HCT116 (cell line): Measurements from ENCODE around the gene COBLL1. TPM values are rescaled to one million over a fixed set of nuclear protein-coding genes. Genes with fewer than 3 reads are reported as not detected.

ENCODE experiments used
- ATAC-seq: fragments of 200-7000 bp; cut with Tn5 transposase; 2 replicates; pipeline ENCODE4 v1.9.1; 2020; ENCODE audit warnings: mild to moderate bottlenecking, moderate library complexity
- BruUV-seq: library from RNA; stranded (reverse); fragments of 400-500 nt; replicated peaks from 2 replicates; lab custom pipeline; 2021; lab: Mats Ljungman, UMichigan
- CTCF ChIA-PET: fragments of 300-600 bp; sonication (Branson Sonifier 250); formaldehyde crosslinking; loops from one replicate; lab custom pipeline; 2021; ENCODE audit warnings: antibody characterized with exemption; lab: Charles Lee
- POLR2A ChIA-PET: fragments of 300-600, 350-600 bp; sonication (Branson Sonifier 250); formaldehyde crosslinking; loops from one replicate; lab custom pipeline; 2021; ENCODE audit warnings: antibody characterized with exemption; lab: Charles Lee
- RAD21 ChIA-PET, 2 experiments: fragments of 300-600 bp; sonication (Branson Sonifier 250); formaldehyde crosslinking; loops; one replicate each; lab custom pipeline; 2023; ENCODE audit warnings: low total read pairs in 2 of 2; ENCODE audit not compliant: uncharacterized antibody in 2 of 2, unreplicated experiment in 2 of 2, low non-redundant PET in 1 of 2; lab: Charles Lee
- DNase-seq: peaks from one replicate; pipeline ENCODE4 v3.0.0-alpha.2; 2010; ENCODE audit warnings: low read depth, low spot score
- H2AFZ ChIP-seq: fragments of 200-600 bp; shearing (Covaris generic), sonication (generic); 2 replicates; pipeline ENCODE4 v1.6.1; 2017; ENCODE audit warnings: low read depth, mixed run types, mixed read lengths, antibody characterized with exemption, low read length; ENCODE audit not compliant: poor library complexity, severe bottlenecking
- H3K27ac ChIP-seq: 2 replicates; pipeline ENCODE4 v1.5.1; 2012; ENCODE audit warnings: low read depth, low read length
- H3K27me3 ChIP-seq: fragments of 200-600 bp; sonication (generic); 2 replicates; pipeline ENCODE4 v1.6.1; 2016; ENCODE audit warnings: mixed run types, low read length, mixed read lengths; ENCODE audit not compliant: insufficient read depth
- H3K36me3 ChIP-seq, 2 experiments: fragments of 200-500 bp in 1 of 2; fragments of 200-600 bp in 1 of 2; sonication (Bioruptor generic) in 1 of 2; sonication (generic) in 1 of 2; 2 replicates each; pipeline versions ENCODE4 v1.5.1 to v1.6.1; 2014 to 2016; ENCODE audit warnings: low read length in 2 of 2, inconsistent platforms in 1 of 2, mixed read lengths in 1 of 2, mixed run types in 1 of 2; ENCODE audit not compliant: insufficient read depth in 2 of 2, control insufficient read depth in 1 of 2
- H3K4me1 ChIP-seq, 2 experiments: fragments of 200-600 bp in 1 of 2; sonication (generic) in 1 of 2; 2 replicates each; pipeline versions ENCODE4 v1.5.1 to v1.6.1; 2012 to 2017; ENCODE audit warnings: low read length in 2 of 2, inconsistent platforms in 1 of 2, mild to moderate bottlenecking in 1 of 2, mixed read lengths in 1 of 2, mixed run types in 1 of 2, moderate library complexity in 1 of 2; ENCODE audit not compliant: insufficient read depth in 2 of 2, control insufficient read depth in 1 of 2
- H3K4me2 ChIP-seq: fragments of 200-600 bp; sonication (generic); 2 replicates; pipeline ENCODE4 v1.6.1; 2017; ENCODE audit warnings: mixed run types, low read length, mixed read lengths
- H3K4me3 ChIP-seq, 2 experiments: fragments of 200-600 bp in 1 of 2; sonication (generic) in 1 of 2; replicated peaks in 1 of 2; 2 replicates each; pipeline ENCODE4 v1.5.1; 2011 to 2016; ENCODE audit warnings: low read length in 2 of 2, control low read depth in 1 of 2, low read depth in 1 of 2, mild to moderate bottlenecking in 1 of 2, mixed read lengths in 1 of 2, mixed run types in 1 of 2
- H3K79me2 ChIP-seq: fragments of 200-600 bp; sonication (generic); 2 replicates; pipeline ENCODE4 v1.6.1; 2017; ENCODE audit warnings: mild to moderate bottlenecking, mixed run types, low read length, moderate library complexity, mixed read lengths; ENCODE audit not compliant: insufficient read depth
- H3K9ac ChIP-seq: fragments of 200-600 bp; sonication (generic); 2 replicates; pipeline ENCODE4 v1.6.1; 2016; ENCODE audit warnings: low read length, mixed read lengths
- H3K9me2 ChIP-seq: fragments of 200-600 bp; sonication (generic), shearing (Covaris generic); 2 replicates; pipeline ENCODE4 v1.6.1; 2017; ENCODE audit warnings: mixed run types, mild to moderate bottlenecking, moderate library complexity; ENCODE audit not compliant: insufficient read depth
- H3K9me3 ChIP-seq, 2 experiments: fragments of 200-500 bp in 1 of 2; fragments of 200-600 bp in 1 of 2; sonication (Bioruptor generic) in 1 of 2; sonication (generic) in 1 of 2; 2 replicates each; pipeline ENCODE4 v1.6.1; 2014 to 2017; ENCODE audit warnings: low read length in 2 of 2, mixed read lengths in 2 of 2, inconsistent platforms in 1 of 2, low read depth in 1 of 2, mild to moderate bottlenecking in 1 of 2, mixed run types in 1 of 2, moderate library complexity in 1 of 2; ENCODE audit not compliant: control insufficient read depth in 1 of 2, insufficient read depth in 1 of 2
- H4K20me1 ChIP-seq: fragments of 200-600 bp; sonication (generic), shearing (Covaris generic); 2 replicates; pipeline ENCODE4 v1.6.1; 2017; ENCODE audit warnings: mixed run types, mild to moderate bottlenecking, moderate library complexity; ENCODE audit not compliant: insufficient read depth
- ATF3 ChIP-seq: IDR thresholded peaks from 2 replicates; pipeline ENCODE4 v1.6.1; 2012
- CBX3 ChIP-seq: IDR thresholded peaks from 2 replicates; pipeline ENCODE4 v1.6.1; 2012; ENCODE audit warnings: low read depth
- CEBPB ChIP-seq: IDR thresholded peaks from 2 replicates; pipeline ENCODE4 v1.6.1; 2012; ENCODE audit warnings: low read depth
- CTCF ChIP-seq, 3 experiments: fragments of 200-600 bp in 1 of 3; sonication (generic) in 1 of 3; IDR thresholded peaks in 2 of 3; conservative IDR thresholded peaks in 1 of 3; 2 replicates each; pipeline ENCODE4 v1.5.1; 2012 to 2017; ENCODE audit warnings: low read depth in 2 of 3, low read length in 2 of 3, antibody characterized with exemption in 1 of 3, borderline replicate concordance in 1 of 3, control low read depth in 1 of 3, mild to moderate bottlenecking in 1 of 3, mixed read lengths in 1 of 3, mixed run types in 1 of 3, moderate library complexity in 1 of 3; ENCODE audit not compliant: insufficient read depth in 1 of 3
- EZH2 ChIP-seq: fragments of 200-600 bp; sonication (generic); IDR thresholded peaks from 2 replicates; pipeline ENCODE4 v1.6.1; 2017; ENCODE audit warnings: antibody characterized with exemption, mixed run types
- FOSL1 ChIP-seq: IDR thresholded peaks from 2 replicates; pipeline ENCODE4 v1.6.1; 2012; ENCODE audit warnings: low read depth
- JUND ChIP-seq: IDR thresholded peaks from 2 replicates; pipeline ENCODE4 v1.6.1; 2012
- MAX ChIP-seq: IDR thresholded peaks from 2 replicates; pipeline ENCODE4 v1.6.1; 2012
- POLR2A ChIP-seq: IDR thresholded peaks from 2 replicates; pipeline ENCODE4 v1.7.0; 2011; ENCODE audit warnings: borderline replicate concordance; ENCODE audit not compliant: insufficient read depth, insufficient read length; ENCODE audit errors: extremely low read depth
- REST ChIP-seq: IDR thresholded peaks from 2 replicates; pipeline ENCODE4 v1.6.1; 2012; ENCODE audit warnings: low read depth
- SP1 ChIP-seq: IDR thresholded peaks from 2 replicates; pipeline ENCODE4 v1.6.1; 2012; ENCODE audit warnings: low read depth
- SRF ChIP-seq: IDR thresholded peaks from 2 replicates; pipeline ENCODE4 v1.6.1; 2012; ENCODE audit warnings: low read depth
- TCF7L2 ChIP-seq: IDR thresholded peaks from 2 replicates; pipeline ENCODE4 v1.7.0; 2011; ENCODE audit warnings: borderline replicate concordance, inconsistent platforms; ENCODE audit not compliant: insufficient read depth, insufficient read length; ENCODE audit errors: extremely low read depth
- ZBTB33 ChIP-seq: IDR thresholded peaks from 2 replicates; pipeline ENCODE4 v1.6.1; 2011; ENCODE audit warnings: mild to moderate bottlenecking, low read length, moderate library complexity; ENCODE audit not compliant: insufficient replicate concordance; ENCODE audit errors: extremely low read depth
- ZNF274 ChIP-seq: fragments of 200-500 bp; sonication (Bioruptor generic); IDR thresholded peaks from 2 replicates; pipeline ENCODE4 v1.6.1; 2014; ENCODE audit warnings: mild to moderate bottlenecking, low read depth, low read length, inconsistent platforms
- intact Hi-C: fragments of 100-400 bp; cut with micrococcal nuclease; formaldehyde crosslinking; loops from 2 replicates; pipeline ENCODE4 v1.10.0; 2022
- total RNA-seq: library from RNA; stranded (reverse); gene quantifications from one replicate; pipeline ENCODE4 v1.2.1, GENCODE V29; 2021; ENCODE audit not compliant: unreplicated experiment

COBLL1 gene
- total RNA-seq, 1 experiment from 2014 or later = 3.6 TPM

GRCh38 chr2:164690361-164690760 is 151.3 kb downstream of the COBLL1 start:
- no peaks in the 10 kb centered on the region for H3K9me2 ChIP-seq
- BruUV-seq = no TSS peak
- intact Hi-C loops = no loop called here
- H3K4me1 ChIP-seq = no peaks in the 10 kb centered on the region
- no peaks in the 10 kb centered on the region for H3K79me2 ChIP-seq
- no peaks in the 10 kb centered on the region for H4K20me1 ChIP-seq
- H2AFZ ChIP-seq = no peak overlapping the region
- ATAC-seq (no peak), DNase-seq (no peak)
- CTCF ChIA-PET = no interaction called here
- POLR2A ChIA-PET = no interaction called here
- H3K4me2 ChIP-seq = no peak overlapping the region
- TF ChIP-seq EZH2 (no peak), POLR2A (no peak), JUND (no peak), CEBPB (no peak), CBX3 (no peak), ZNF274 (no peak), ZBTB33 (no peak), REST (no peak), TCF7L2 (no peak), FOSL1 (no peak), MAX (no peak), SP1 (no peak), SRF (no peak), ATF3 (no peak), CTCF (IDR thresholded peaks at IDR 0.05 in 2 of 3, conservative IDR thresholded peaks at IDR 0.05 in 1 of 3; ENCODE audit: borderline replicate concordance in 1 of 3, insufficient read depth in 1 of 3, low read depth in 2 of 3, low read length in 2 of 3) (no peak)
- RAD21 ChIA-PET = no interaction called here
- no peak overlapping the region for H3K9ac ChIP-seq
- H3K27me3 ChIP-seq = no peaks in the 10 kb centered on the region
- H3K4me3 ChIP-seq = no peak overlapping the region
- H3K27ac ChIP-seq = no peak overlapping the region
- H3K9me3 ChIP-seq = no peaks in the 10 kb centered on the region
- H3K36me3 ChIP-seq = no peaks in the 10 kb centered on the region
